Astrocyte (in vitro differentiated cells and primary cell): ENCODE data around the gene SOCS6. TPM values are rescaled to one million over a fixed set of nuclear protein-coding genes. Genes with fewer than 3 reads are reported as not detected.

Experiments
- DNase-seq: peaks from one replicate; pipeline ENCODE4 v3.0.0-alpha.2; 2010; ENCODE audit warnings: low read depth
- FAIRE-seq: peaks from 2 replicates; lab custom pipeline; 2011; peaks lifted over from hg19 to GRCh38; lab: Jason Lieb, UNC
- H2AFZ ChIP-seq: 2 replicates; pipeline ENCODE4 v1.6.0; 2012; ENCODE audit warnings: low read depth, low read length, inconsistent platforms
- H3K27ac ChIP-seq: 2 replicates; pipeline ENCODE4 v1.5.1; 2011; ENCODE audit warnings: low read depth, low read length, inconsistent platforms
- H3K27me3 ChIP-seq: 2 replicates; pipeline ENCODE4 v1.6.0; 2011; ENCODE audit warnings: low read length, inconsistent platforms; ENCODE audit not compliant: insufficient read depth
- H3K36me3 ChIP-seq: 2 replicates; pipeline ENCODE4 v1.5.1; 2011; ENCODE audit warnings: low read length, inconsistent platforms; ENCODE audit not compliant: insufficient read depth
- H3K4me1 ChIP-seq: 2 replicates; pipeline ENCODE4 v1.5.1; 2011; ENCODE audit warnings: low read length, inconsistent platforms; ENCODE audit not compliant: insufficient read depth
- H3K4me2 ChIP-seq: 2 replicates; pipeline ENCODE4 v1.6.0; 2012; ENCODE audit warnings: low read length, inconsistent platforms
- H3K4me3 ChIP-seq: 2 replicates; pipeline ENCODE4 v1.5.1; 2011; ENCODE audit warnings: low read depth, mild to moderate bottlenecking, low read length, inconsistent platforms; ENCODE audit not compliant: insufficient read depth
- H3K79me2 ChIP-seq: 2 replicates; pipeline ENCODE4 v1.6.0; 2012; ENCODE audit warnings: mild to moderate bottlenecking, low read length, inconsistent platforms; ENCODE audit not compliant: insufficient read depth
- H3K9ac ChIP-seq: 2 replicates; pipeline ENCODE4 v1.6.0; 2012; ENCODE audit warnings: mild to moderate bottlenecking, low read length, inconsistent platforms
- H3K9me3 ChIP-seq: 2 replicates; pipeline ENCODE4 v1.5.1; 2012; ENCODE audit warnings: low read depth, mild to moderate bottlenecking, low read length, inconsistent platforms; ENCODE audit not compliant: insufficient read depth
- H4K20me1 ChIP-seq: 2 replicates; pipeline ENCODE4 v1.6.0; 2012; ENCODE audit warnings: low read length, inconsistent platforms; ENCODE audit not compliant: insufficient read depth
- H3K27ac Mint-ChIP-seq: one replicate; pipeline ENCODE4 v1.8.0; 2021; ENCODE audit warnings: mild to moderate bottlenecking, mixed read lengths; ENCODE audit not compliant: unreplicated experiment
- H3K27me3 Mint-ChIP-seq: one replicate; pipeline ENCODE4 v1.8.0; 2021; ENCODE audit warnings: low read depth, mixed read lengths; ENCODE audit not compliant: unreplicated experiment
- H3K36me3 Mint-ChIP-seq: one replicate; pipeline ENCODE4 v1.8.0; 2021; ENCODE audit warnings: low read depth, mixed read lengths; ENCODE audit not compliant: unreplicated experiment
- H3K4me1 Mint-ChIP-seq: one replicate; pipeline ENCODE4 v1.8.0; 2021; ENCODE audit warnings: low read depth, mixed read lengths; ENCODE audit not compliant: unreplicated experiment
- H3K4me3 Mint-ChIP-seq: one replicate; pipeline ENCODE4 v1.8.0; 2021; ENCODE audit warnings: mild to moderate bottlenecking, moderate library complexity, mixed read lengths; ENCODE audit not compliant: unreplicated experiment
- H3K9me3 Mint-ChIP-seq: one replicate; pipeline ENCODE4 v1.8.0; 2021; ENCODE audit warnings: mild to moderate bottlenecking, mixed read lengths; ENCODE audit not compliant: unreplicated experiment
- EZH2 ChIP-seq: IDR thresholded peaks from 2 replicates; pipeline ENCODE4 v1.6.1; 2012; ENCODE audit warnings: mild to moderate bottlenecking, low read length, inconsistent platforms; ENCODE audit not compliant: insufficient read depth
- total RNA-seq: library from RNA; stranded (reverse); gene quantifications from 2 replicates; pipeline ENCODE4 v1.2.1, GENCODE V29; 2021
- TF ChIP-seq, protein P1 (sequence below): IDR thresholded peaks from 2 replicates; pipeline ENCODE4 v1.5.1; 2011; ENCODE audit warnings: low read depth, mild to moderate bottlenecking, inconsistent platforms, low read length, moderate library complexity; ENCODE audit not compliant: insufficient read depth

Gene SOCS6
- total RNA-seq, 1 donor from 2014 or later, result 24.1 TPM

- Histone ChIP-seq H3K27me3 (no peaks in the 10 kb centered on the region), H3K79me2 (peaks cover 4% of the 10 kb centered on the region), H2AFZ (no peak overlapping the region), H3K9ac (no peak overlapping the region), H3K4me3 (no peak overlapping the region), H3K9me3 (peaks cover 5% of the 10 kb centered on the region), H4K20me1 (no peaks in the 10 kb centered on the region), H3K4me1 (peaks cover 26% of the 10 kb centered on the region), H3K27ac (peak overlapping the region; percentile 80), H3K4me2 (no peak overlapping the region), H3K36me3 (peaks cover 2% of the 10 kb centered on the region)
- FAIRE-seq, result no peak
- Mint-ChIP-seq H3K36me3 (peaks cover 9% of the 10 kb centered on the region), H3K4me3 (no peak overlapping the region), H3K27ac (peak overlapping the region; percentile 91), H3K27me3 (no peaks in the 10 kb centered on the region), H3K9me3 (no peaks in the 10 kb centered on the region), H3K4me1 (peaks cover 45% of the 10 kb centered on the region)
- no peak for DNase-seq
- TF ChIP-seq, protein P1, sequence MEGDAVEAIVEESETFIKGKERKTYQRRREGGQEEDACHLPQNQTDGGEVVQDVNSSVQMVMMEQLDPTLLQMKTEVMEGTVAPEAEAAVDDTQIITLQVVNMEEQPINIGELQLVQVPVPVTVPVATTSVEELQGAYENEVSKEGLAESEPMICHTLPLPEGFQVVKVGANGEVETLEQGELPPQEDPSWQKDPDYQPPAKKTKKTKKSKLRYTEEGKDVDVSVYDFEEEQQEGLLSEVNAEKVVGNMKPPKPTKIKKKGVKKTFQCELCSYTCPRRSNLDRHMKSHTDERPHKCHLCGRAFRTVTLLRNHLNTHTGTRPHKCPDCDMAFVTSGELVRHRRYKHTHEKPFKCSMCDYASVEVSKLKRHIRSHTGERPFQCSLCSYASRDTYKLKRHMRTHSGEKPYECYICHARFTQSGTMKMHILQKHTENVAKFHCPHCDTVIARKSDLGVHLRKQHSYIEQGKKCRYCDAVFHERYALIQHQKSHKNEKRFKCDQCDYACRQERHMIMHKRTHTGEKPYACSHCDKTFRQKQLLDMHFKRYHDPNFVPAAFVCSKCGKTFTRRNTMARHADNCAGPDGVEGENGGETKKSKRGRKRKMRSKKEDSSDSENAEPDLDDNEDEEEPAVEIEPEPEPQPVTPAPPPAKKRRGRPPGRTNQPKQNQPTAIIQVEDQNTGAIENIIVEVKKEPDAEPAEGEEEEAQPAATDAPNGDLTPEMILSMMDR, result no peak
These were observed 46.0 kb downstream of the SOCS6 start for GRCh38 chr18:70334728-70335329.

- H3K9me3 ChIP-seq, result peaks cover 5% of the 10 kb centered on the region
- Mint-ChIP-seq H3K4me1 (peaks cover 45% of the 10 kb centered on the region), H3K9me3 (no peaks in the 10 kb centered on the region), H3K4me3 (no peak overlapping the region), H3K27me3 (no peaks in the 10 kb centered on the region), H3K36me3 (peaks cover 12% of the 10 kb centered on the region), H3K27ac (peak overlapping the region; percentile 98)
- no peaks in the 10 kb centered on the region for H4K20me1 ChIP-seq
- H3K27me3 ChIP-seq, result no peaks in the 10 kb centered on the region
- FAIRE-seq (no peak), DNase-seq (no peak)
- no peak overlapping the region for H3K4me3 ChIP-seq
- H3K4me2 ChIP-seq, result no peak overlapping the region
- TF ChIP-seq EZH2, result no peak
- TF ChIP-seq, protein P1, result no peak
- peaks cover 26% of the 10 kb centered on the region for H3K4me1 ChIP-seq
- peaks cover 6% of the 10 kb centered on the region for H3K36me3 ChIP-seq
- H2AFZ ChIP-seq, result no peak overlapping the region
- H3K79me2 ChIP-seq, result no peaks in the 10 kb centered on the region
- no peak overlapping the region for H3K9ac ChIP-seq
- H3K27ac ChIP-seq, result peak overlapping the region; percentile 24
These were observed 47.3 kb downstream of the SOCS6 start for GRCh38 chr18:70335892-70336726.
